WTC11 (cell line): ENCODE results near the gene B3GNT4. TPM values are rescaled to one million over a fixed set of nuclear protein-coding genes. Genes with fewer than 3 reads are reported as not detected.

Source experiments
- ATAC-seq: fragments of 200-7000 bp; cut with Tn5 transposase; 2 replicates; pipeline ENCODE4 v1.10.0; 2021; ENCODE audit warnings: mild to moderate bottlenecking, moderate library complexity
- CTCF ChIA-PET: fragments of 300-600 bp; sonication (Branson Sonifier 250); formaldehyde crosslinking; loops from one replicate; lab custom pipeline; 2021; ENCODE audit warnings: antibody characterized with exemption; lab: Charles Lee
- POLR2A ChIA-PET: fragments of 350-600 bp; sonication (Branson Sonifier 250); formaldehyde crosslinking; loops from one replicate; lab custom pipeline; 2021; ENCODE audit warnings: antibody characterized with exemption; lab: Charles Lee
- DNase-seq: peaks from one replicate; pipeline ENCODE4 v3.0.0; 2021; ENCODE audit warnings: low spot score
- H3K27ac Mint-ChIP-seq: 2 replicates; pipeline ENCODE4 v1.8.0; 2021; ENCODE audit warnings: mixed read lengths
- H3K27me3 Mint-ChIP-seq: 2 replicates; pipeline ENCODE4 v1.8.0; 2021; ENCODE audit warnings: low read depth, mild to moderate bottlenecking, moderate library complexity, mixed read lengths
- H3K36me3 Mint-ChIP-seq: 2 replicates; pipeline ENCODE4 v1.8.0; 2021; ENCODE audit warnings: mixed read lengths
- H3K4me1 Mint-ChIP-seq: 2 replicates; pipeline ENCODE4 v1.8.0; 2022; ENCODE audit warnings: mixed read lengths
- H3K4me3 Mint-ChIP-seq: 2 replicates; pipeline ENCODE4 v1.8.0; 2021; ENCODE audit warnings: mild to moderate bottlenecking, moderate library complexity, mixed read lengths
- H3K9me3 Mint-ChIP-seq: 2 replicates; pipeline ENCODE4 v1.8.0; 2021; ENCODE audit warnings: mixed read lengths
- CBFB ChIP-seq: sonication (generic); formaldehyde crosslinking; IDR thresholded peaks from 2 replicates; pipeline ENCODE4 v1.8.1; 2022; ENCODE audit warnings: mild to moderate bottlenecking, low read depth, missing genetic modification reagents
- CREB1 ChIP-seq: sonication (generic); formaldehyde crosslinking; IDR thresholded peaks from 2 replicates; pipeline ENCODE4 v1.8.0; 2023; ENCODE audit warnings: mild to moderate bottlenecking, missing genetic modification reagents
- ELF4 ChIP-seq: sonication (generic); formaldehyde crosslinking; IDR thresholded peaks from 2 replicates; pipeline ENCODE4 v1.8.1; 2022; ENCODE audit warnings: low read depth, mild to moderate bottlenecking, moderate library complexity, missing genetic modification reagents
- ETV6 ChIP-seq: sonication (generic); formaldehyde crosslinking; IDR thresholded peaks from 2 replicates; pipeline ENCODE4 v1.8.1; 2022; ENCODE audit warnings: mild to moderate bottlenecking, missing genetic modification reagents
- FOXP4 ChIP-seq: sonication (generic); formaldehyde crosslinking; IDR thresholded peaks from 2 replicates; pipeline ENCODE4 v1.8.0; 2022; ENCODE audit warnings: mild to moderate bottlenecking, missing genetic modification reagents
- GTF2I ChIP-seq: fragments of 250-450 bp; sonication (Bioruptor Pico); conservative IDR thresholded peaks from 2 replicates; pipeline ENCODE4 v1.4.0; 2021; ENCODE audit warnings: mild to moderate bottlenecking
- JAZF1 ChIP-seq: fragments of 250-450 bp; sonication (Bioruptor Pico); IDR thresholded peaks from 2 replicates; pipeline ENCODE4 v1.9.0; 2021; ENCODE audit warnings: moderate library complexity, mild to moderate bottlenecking, inconsistent platforms
- MAX ChIP-seq: sonication (generic); formaldehyde crosslinking; IDR thresholded peaks from 2 replicates; pipeline ENCODE4 v1.8.0; 2022; ENCODE audit warnings: mild to moderate bottlenecking, missing genetic modification reagents
- MYBL2 ChIP-seq: sonication (generic); formaldehyde crosslinking; IDR thresholded peaks from 2 replicates; pipeline ENCODE4 v1.8.1; 2023; ENCODE audit warnings: mild to moderate bottlenecking, moderate library complexity, missing genetic modification reagents
- NFATC4 ChIP-seq: fragments of 250-450 bp; sonication (Bioruptor Pico); IDR thresholded peaks from 2 replicates; pipeline ENCODE4 v1.9.0; 2021; ENCODE audit warnings: mild to moderate bottlenecking
- NR1H2 ChIP-seq: sonication (generic); formaldehyde crosslinking; IDR thresholded peaks from 2 replicates; pipeline ENCODE4 v1.9.0; 2021; ENCODE audit warnings: mild to moderate bottlenecking, moderate library complexity, missing genetic modification reagents
- PREB ChIP-seq: sonication (generic); formaldehyde crosslinking; IDR thresholded peaks from 2 replicates; pipeline ENCODE4 v1.8.1; 2022; ENCODE audit warnings: mild to moderate bottlenecking, missing genetic modification reagents, moderate library complexity, borderline replicate concordance
- SMAD3 ChIP-seq: sonication (generic); formaldehyde crosslinking; IDR thresholded peaks from 2 replicates; pipeline ENCODE4 v1.8.0; 2022; ENCODE audit warnings: missing genetic modification reagents, mild to moderate bottlenecking, borderline replicate concordance
- TCF7 ChIP-seq: sonication (generic); formaldehyde crosslinking; IDR thresholded peaks from 2 replicates; pipeline ENCODE4 v1.8.0; 2022; ENCODE audit warnings: mild to moderate bottlenecking, low read depth, missing genetic modification reagents, moderate library complexity
- USF1 ChIP-seq: sonication (generic); formaldehyde crosslinking; IDR thresholded peaks from 2 replicates; pipeline ENCODE4 v1.8.0; 2022; ENCODE audit warnings: mild to moderate bottlenecking, missing genetic modification reagents
- USF2 ChIP-seq: sonication (generic); formaldehyde crosslinking; IDR thresholded peaks from 2 replicates; pipeline ENCODE4 v1.8.1; 2023; ENCODE audit warnings: mild to moderate bottlenecking, missing genetic modification reagents, moderate library complexity
- ZNF232 ChIP-seq: sonication (generic); formaldehyde crosslinking; IDR thresholded peaks from 2 replicates; pipeline ENCODE4 v1.8.0; 2022; ENCODE audit warnings: mild to moderate bottlenecking, missing genetic modification reagents
- ZNF281 ChIP-seq: sonication (generic); formaldehyde crosslinking; IDR thresholded peaks from 2 replicates; pipeline ENCODE4 v1.8.0; 2023; ENCODE audit warnings: mild to moderate bottlenecking, missing genetic modification reagents
- ZNF425 ChIP-seq: fragments of 250-450 bp; sonication (Bioruptor Pico); conservative IDR thresholded peaks from 2 replicates; pipeline ENCODE4 v1.9.0; 2021; ENCODE audit warnings: mild to moderate bottlenecking
- ZNF532 ChIP-seq: fragments of 250-450 bp; sonication (Bioruptor Pico); IDR thresholded peaks from 2 replicates; pipeline ENCODE4 v1.9.0; 2021; ENCODE audit warnings: mild to moderate bottlenecking, borderline replicate concordance
- ZNF671 ChIP-seq: fragments of 250-450 bp; sonication (Bioruptor Pico); IDR thresholded peaks from 2 replicates; pipeline ENCODE4 v1.8.0; 2021; ENCODE audit warnings: mild to moderate bottlenecking
- total RNA-seq: library from RNA; stranded (reverse); gene quantifications from 3 replicates; pipeline ENCODE4 v1.2.3, GENCODE V29; 2021

Gene B3GNT4
- total RNA-seq, 1 experiment from 2014 or later = 2.0 TPM

GRCh38 chr12:122206111-122206881, 2.8 kb downstream of the B3GNT4 start:
- H3K27me3 Mint-ChIP-seq = peaks cover 44% of the 10 kb centered on the region
- no peak for DNase-seq
- peaks cover 24% of the 10 kb centered on the region for H3K4me1 Mint-ChIP-seq
- no peaks in the 10 kb centered on the region for H3K9me3 Mint-ChIP-seq
- peaks cover 25% of the 10 kb centered on the region for H3K36me3 Mint-ChIP-seq
- ChIA-PET CTCF (interaction anchor here (1.1 to 1.9 kb wide), 2 partner anchors 16 to 74 kb away, joined by 4 to 8 read pairs; no protein-coding TSS in a partner anchor), POLR2A (interaction anchor here (0.9 to 1.1 kb wide), 2 partner anchors 16 kb away, joined by 3 read pairs; no protein-coding TSS in a partner anchor)
- no peak overlapping the region for H3K4me3 Mint-ChIP-seq
- 0 out of 2 replicates have a peak overlapping the region, but pooled peaks have one; percentile 74 for H3K27ac Mint-ChIP-seq
- ATAC-seq = no peak; the same call in 1 of the 2 replicates
- no peak for TF ChIP-seq JAZF1 (CRISPR knock-in tag)
- TF ChIP-seq USF2 (CRISPR knock-in tag) = peak; percentile 74
- TF ChIP-seq SMAD3 = 0 out of 2 replicates have a peak, but pooled peaks have one; percentile 62
- no peak for TF ChIP-seq GTF2I
- TF ChIP-seq MYBL2 (CRISPR knock-in tag) = no peak
- peak; percentile 70; the same call in 1 of the 2 replicates for TF ChIP-seq ZNF281
- TF ChIP-seq ETV6 (CRISPR knock-in tag) = no peak
- TF ChIP-seq ELF4 = no peak
- 0 out of 2 replicates have a peak, but pooled peaks have one; percentile 13 for TF ChIP-seq CREB1
- no peak for TF ChIP-seq ZNF532 (CRISPR knock-in tag)
- TF ChIP-seq ZNF425 (CRISPR knock-in tag) = no peak
- TF ChIP-seq FOXP4 (CRISPR knock-in tag) = no peak
- TF ChIP-seq NR1H2 = no peak
- 0 out of 2 replicates have a peak, but pooled peaks have one; percentile 54 for TF ChIP-seq NFATC4
- TF ChIP-seq CBFB = no peak
- peak; percentile 81 for TF ChIP-seq USF1
- TF ChIP-seq PREB (CRISPR knock-in tag) = no peak
- TF ChIP-seq ZNF232 (CRISPR knock-in tag) = no peak
- no peak for TF ChIP-seq MAX (CRISPR knock-in tag)
- TF ChIP-seq ZNF671 (CRISPR knock-in tag) = no peak
- TF ChIP-seq TCF7 (CRISPR knock-in tag) = no peak
